Activated naive CD8-positive, alpha-beta T cell treated with anti-CD3 and anti-CD28 coated beads, Interleukin-2, amount 10 ng/mL, durations not matched to agents 7 days and 5 days (primary cell): ENCODE data around the gene FHIT. TPM values are rescaled to one million over a fixed set of nuclear protein-coding genes. Genes with fewer than 3 reads are reported as not detected.

Experiments used
- ATAC-seq: fragments of 150-1000 bp; cut with Tn5 transposase; one replicate; pipeline ENCODE4 v1.10.0; 2021; ENCODE audit warnings: low read depth, moderate library complexity
- POLR2A ChIA-PET: fragments of 350-600 bp; sonication (Branson Sonifier 250); formaldehyde crosslinking; loops from one replicate; lab custom pipeline; 2021; ENCODE audit warnings: antibody characterized with exemption; lab: Charles Lee
- DNase-seq: peaks from one replicate; pipeline ENCODE4 v3.0.0; 2021
- H3K27ac Mint-ChIP-seq: one replicate; pipeline ENCODE4 v1.8.0; 2022; ENCODE audit warnings: mild to moderate bottlenecking, mixed read lengths
- H3K27me3 Mint-ChIP-seq: one replicate; pipeline ENCODE4 v1.8.0; 2022; ENCODE audit warnings: mild to moderate bottlenecking, moderate library complexity, mixed read lengths
- H3K36me3 Mint-ChIP-seq: one replicate; pipeline ENCODE4 v1.8.0; 2021; ENCODE audit warnings: mild to moderate bottlenecking, mixed read lengths
- H3K4me1 Mint-ChIP-seq: one replicate; pipeline ENCODE4 v1.8.0; 2021; ENCODE audit warnings: mixed read lengths
- H3K4me3 Mint-ChIP-seq: one replicate; pipeline ENCODE4 v1.8.0; 2022; ENCODE audit warnings: mild to moderate bottlenecking, moderate library complexity, mixed read lengths
- H3K9me3 Mint-ChIP-seq: one replicate; pipeline ENCODE4 v1.8.0; 2021; ENCODE audit warnings: mixed read lengths
- total RNA-seq, 2 experiments: library from RNA; stranded (reverse); gene quantifications; one replicate each; pipeline ENCODE4 v1.2.3, GENCODE V29; 2021

Gene FHIT
- total RNA-seq, 2 experiments from 2014 or later, result 3.7 to 5.8 TPM

DNA sequence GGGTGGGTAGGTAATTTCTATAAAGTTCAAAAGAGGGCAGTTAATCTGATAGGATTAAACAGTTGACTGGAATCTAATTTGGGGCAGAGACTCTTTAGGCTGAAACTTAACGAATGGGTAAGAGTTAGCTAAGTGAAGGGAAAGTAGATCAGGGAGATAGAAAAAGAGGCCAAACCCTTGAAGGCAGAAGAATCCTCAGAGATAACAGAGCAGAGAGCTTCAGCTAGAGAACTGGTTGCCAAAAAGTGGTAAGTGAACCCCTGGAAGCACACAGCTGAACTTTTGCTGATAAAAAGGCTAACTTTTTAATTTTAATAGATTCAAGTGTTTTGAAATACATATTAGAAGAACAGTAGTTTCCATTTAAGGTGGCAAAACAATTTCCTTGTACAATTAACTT, 99.2 kb downstream of the FHIT start:
- Mint-ChIP-seq H3K27me3 (no peaks in the 10 kb centered on the region), H3K27ac (no peak overlapping the region), H3K4me1 (no peaks in the 10 kb centered on the region), H3K9me3 (peaks cover 1% of the 10 kb centered on the region), H3K36me3 (no peaks in the 10 kb centered on the region), H3K4me3 (no peak overlapping the region)
- POLR2A ChIA-PET, result no interaction called here
- no peak for DNase-seq
- no peak for ATAC-seq

DNA sequence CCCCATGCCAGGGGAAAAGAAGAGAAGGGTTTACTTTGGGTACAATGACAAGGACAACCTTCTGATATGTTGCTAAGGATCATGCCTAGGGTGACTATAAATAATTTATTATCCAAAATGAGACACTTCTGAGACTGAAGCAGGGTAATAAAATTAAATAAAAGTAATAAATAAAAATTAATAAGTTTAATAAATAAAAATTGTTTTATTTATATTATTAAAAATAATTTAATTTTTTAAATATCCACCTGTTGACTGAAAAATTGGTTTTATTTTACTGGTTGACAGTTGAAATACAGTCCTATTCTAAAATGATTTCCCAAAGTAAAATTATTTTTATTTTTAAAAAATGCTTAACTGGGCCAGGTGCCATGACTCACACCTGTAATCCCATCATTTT, 102.0 kb downstream of the FHIT start:
- Mint-ChIP-seq H3K27ac (no peak overlapping the region), H3K9me3 (peaks cover 1% of the 10 kb centered on the region), H3K27me3 (no peaks in the 10 kb centered on the region), H3K4me1 (no peaks in the 10 kb centered on the region), H3K36me3 (no peaks in the 10 kb centered on the region), H3K4me3 (no peak overlapping the region)
- DNase-seq, result no peak
- no peak for ATAC-seq
- POLR2A ChIA-PET, result no interaction called here

DNA sequence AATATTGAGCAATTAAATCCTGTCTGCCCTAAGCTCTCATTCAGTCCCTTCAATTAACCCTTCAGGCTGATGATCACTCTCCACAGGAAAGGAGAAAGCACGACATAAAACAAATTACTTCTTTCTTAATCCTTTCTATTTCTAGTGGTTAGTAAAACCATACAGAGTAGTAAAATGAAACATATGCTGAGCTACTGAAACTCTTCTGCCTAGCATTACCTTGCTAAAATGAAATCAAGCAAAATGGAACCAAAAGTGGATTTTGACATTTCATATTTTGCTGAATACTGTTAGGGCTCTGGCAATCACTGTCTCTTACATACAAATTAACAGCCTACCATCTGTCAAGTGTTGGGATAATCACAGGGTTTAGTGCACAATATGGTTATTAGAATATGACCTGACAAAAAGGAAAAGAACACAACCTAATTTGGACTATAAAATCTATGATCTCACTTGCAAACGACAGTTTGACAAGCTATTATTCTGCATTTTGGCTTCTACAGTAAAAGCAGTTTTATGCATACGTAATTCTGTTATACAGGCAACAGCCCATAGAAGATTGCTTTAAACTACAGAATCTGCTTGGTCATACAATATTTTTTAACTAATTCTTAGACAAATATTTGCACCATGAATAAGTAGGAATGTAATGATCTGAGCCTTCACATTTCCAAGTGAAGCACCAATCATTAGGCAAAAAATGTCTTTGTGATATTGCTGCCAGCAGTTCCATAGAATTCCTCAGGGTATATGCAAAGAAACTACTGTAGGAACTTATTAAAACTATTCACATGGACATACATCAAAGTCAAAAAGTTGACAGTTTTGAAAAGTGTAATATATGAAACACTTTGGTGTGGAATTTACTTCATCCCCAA, 105.0 kb downstream of the FHIT start:
- Mint-ChIP-seq H3K36me3 (no peaks in the 10 kb centered on the region), H3K4me3 (no peak overlapping the region), H3K27ac (no peak overlapping the region), H3K27me3 (no peaks in the 10 kb centered on the region), H3K9me3 (peaks cover 1% of the 10 kb centered on the region), H3K4me1 (no peaks in the 10 kb centered on the region)
- no peak for DNase-seq
- POLR2A ChIA-PET, result no interaction called here
- ATAC-seq, result no peak

GRCh38 chr3:61141697-61142096, 109.6 kb downstream of the FHIT start:
- no peak overlapping the region for H3K4me3 Mint-ChIP-seq
- no peaks in the 10 kb centered on the region for H3K9me3 Mint-ChIP-seq
- no peak for DNase-seq
- H3K27me3 Mint-ChIP-seq, result no peaks in the 10 kb centered on the region
- H3K4me1 Mint-ChIP-seq, result no peaks in the 10 kb centered on the region
- POLR2A ChIA-PET, result no interaction called here
- ATAC-seq, result no peak
- no peaks in the 10 kb centered on the region for H3K36me3 Mint-ChIP-seq
- no peak overlapping the region for H3K27ac Mint-ChIP-seq

DNA sequence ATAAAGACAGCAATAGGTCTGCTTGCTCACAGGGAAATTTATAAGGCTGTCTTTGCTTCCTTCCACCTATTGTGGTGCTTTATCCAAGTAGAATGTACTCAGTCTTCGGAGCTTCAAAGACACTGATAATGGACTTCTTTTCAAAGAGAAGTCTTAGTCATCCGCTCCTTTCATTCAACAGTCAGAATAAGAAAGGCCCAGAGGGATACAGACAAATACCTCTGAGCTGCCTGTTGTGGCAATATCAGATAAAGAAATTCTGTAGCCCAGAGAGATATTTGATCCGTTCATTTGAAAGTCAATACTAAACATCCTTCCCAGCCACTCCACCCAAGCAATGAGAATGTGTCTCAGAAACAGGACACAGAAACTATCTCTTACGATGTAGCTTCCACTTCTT, 110.0 kb downstream of the FHIT start:
- Mint-ChIP-seq H3K4me3 (no peak overlapping the region), H3K4me1 (no peaks in the 10 kb centered on the region), H3K36me3 (no peaks in the 10 kb centered on the region), H3K27me3 (no peaks in the 10 kb centered on the region), H3K9me3 (no peaks in the 10 kb centered on the region), H3K27ac (no peak overlapping the region)
- ATAC-seq (no peak), DNase-seq (no peak)
- POLR2A ChIA-PET, result no interaction called here

DNA sequence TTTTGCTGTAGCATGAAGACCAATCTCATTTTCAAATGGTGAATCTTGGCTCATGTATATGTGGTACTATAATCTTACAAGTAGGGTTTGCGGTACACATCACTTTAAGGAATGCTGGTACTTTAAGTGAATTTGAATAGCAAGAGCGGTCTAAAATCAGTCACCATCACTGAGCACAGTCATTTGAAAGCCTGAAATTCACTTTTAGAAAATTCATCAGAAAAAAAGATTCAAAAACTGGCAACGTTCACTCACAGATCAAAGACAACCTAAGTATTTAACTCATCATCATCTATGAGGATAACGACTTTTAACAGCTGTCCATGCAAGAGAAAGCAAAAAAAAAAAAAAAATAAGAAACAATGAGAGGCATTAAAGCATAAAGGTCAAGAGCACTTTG, 111.6 kb downstream of the FHIT start:
- DNase-seq (no peak), ATAC-seq (no peak)
- POLR2A ChIA-PET, result no interaction called here
- Mint-ChIP-seq H3K36me3 (no peaks in the 10 kb centered on the region), H3K9me3 (no peaks in the 10 kb centered on the region), H3K4me3 (no peak overlapping the region), H3K27me3 (no peaks in the 10 kb centered on the region), H3K27ac (no peak overlapping the region), H3K4me1 (no peaks in the 10 kb centered on the region)

- DNase-seq (no peak), ATAC-seq (no peak)
- no peak overlapping the region for H3K4me3 Mint-ChIP-seq
- H3K27ac Mint-ChIP-seq, result no peak overlapping the region
- no peaks in the 10 kb centered on the region for H3K27me3 Mint-ChIP-seq
- H3K9me3 Mint-ChIP-seq, result no peaks in the 10 kb centered on the region
- POLR2A ChIA-PET, result no interaction called here
- H3K36me3 Mint-ChIP-seq, result no peaks in the 10 kb centered on the region
- H3K4me1 Mint-ChIP-seq, result no peaks in the 10 kb centered on the region
Measured at GRCh38 chr3:61138401-61138800, 112.9 kb downstream of the FHIT start.

GRCh38 chr3:61136191-61136590, 115.1 kb downstream of the FHIT start:
- Mint-ChIP-seq H3K36me3 (no peaks in the 10 kb centered on the region), H3K27me3 (no peaks in the 10 kb centered on the region), H3K27ac (no peak overlapping the region), H3K4me1 (no peaks in the 10 kb centered on the region), H3K9me3 (no peaks in the 10 kb centered on the region), H3K4me3 (no peak overlapping the region)
- POLR2A ChIA-PET, result no interaction called here
- ATAC-seq (no peak), DNase-seq (no peak)

DNA sequence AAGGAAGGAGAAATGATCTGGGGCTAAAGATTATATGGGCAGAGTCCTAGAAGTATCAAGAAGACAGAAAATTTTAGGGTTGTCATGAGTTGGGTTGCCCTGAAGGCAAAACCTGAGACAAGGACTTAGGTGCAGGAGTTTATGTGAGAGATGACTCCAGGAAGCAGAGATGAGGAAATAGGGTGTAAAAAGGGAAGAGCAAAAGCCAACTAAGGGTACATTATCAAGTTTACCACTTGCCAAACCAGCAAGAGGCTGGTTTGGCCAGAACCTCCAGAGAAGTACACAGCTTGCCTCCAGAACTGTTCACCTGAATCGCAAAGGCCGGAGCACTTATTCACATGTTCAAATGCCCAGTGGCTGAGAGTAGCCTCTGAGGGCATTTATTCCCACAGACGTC, 116.7 kb downstream of the FHIT start:
- no peak for DNase-seq
- Mint-ChIP-seq H3K27me3 (no peaks in the 10 kb centered on the region), H3K9me3 (no peaks in the 10 kb centered on the region), H3K4me3 (no peak overlapping the region), H3K36me3 (no peaks in the 10 kb centered on the region), H3K27ac (no peak overlapping the region), H3K4me1 (no peaks in the 10 kb centered on the region)
- no peak for ATAC-seq
- POLR2A ChIA-PET, result no interaction called here

DNA sequence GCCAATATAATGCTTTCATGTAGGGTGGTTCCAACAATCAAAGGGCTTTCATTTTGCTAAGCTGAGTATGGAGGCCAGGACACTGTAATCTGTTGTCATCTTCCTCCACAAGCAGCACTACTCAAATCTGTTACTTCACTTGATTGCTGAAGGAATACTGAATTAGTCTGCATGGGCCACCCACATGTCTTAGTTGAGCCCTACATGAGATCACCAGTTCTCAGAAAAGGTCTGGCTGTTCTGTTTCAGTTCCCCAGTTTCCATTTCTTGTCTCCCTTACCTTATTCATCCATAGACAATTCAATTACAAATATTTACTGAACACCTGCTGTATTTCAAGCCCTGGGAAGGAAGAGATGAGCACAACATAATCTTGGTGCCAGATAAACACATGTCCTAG, 119.2 kb downstream of the FHIT start:
- Mint-ChIP-seq H3K4me1 (no peaks in the 10 kb centered on the region), H3K4me3 (no peak overlapping the region), H3K27ac (no peak overlapping the region), H3K36me3 (no peaks in the 10 kb centered on the region), H3K27me3 (no peaks in the 10 kb centered on the region), H3K9me3 (peaks cover 2% of the 10 kb centered on the region)
- no peak for DNase-seq
- ATAC-seq, result no peak
- POLR2A ChIA-PET, result no interaction called here

DNA sequence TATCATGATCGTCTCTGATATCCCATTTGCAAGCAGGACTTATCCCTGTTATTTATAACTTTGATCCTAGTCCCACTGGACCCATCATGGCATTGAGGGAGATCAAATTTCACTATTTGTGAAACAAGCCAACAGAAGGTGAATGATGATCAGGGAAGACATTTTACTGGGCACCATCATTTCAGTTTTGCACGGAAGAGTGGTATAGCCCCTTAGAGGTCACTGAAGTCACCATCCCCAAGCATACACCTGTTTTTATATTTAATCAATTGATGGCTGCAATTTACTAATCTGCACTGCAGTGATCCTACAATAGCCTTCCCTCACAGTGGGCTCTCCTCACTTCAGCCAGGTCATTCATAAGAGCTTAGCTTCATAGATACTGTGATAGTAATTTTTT, 132.4 kb downstream of the FHIT start:
- no peaks in the 10 kb centered on the region for H3K4me1 Mint-ChIP-seq
- H3K36me3 Mint-ChIP-seq, result peaks cover 2% of the 10 kb centered on the region
- POLR2A ChIA-PET, result no interaction called here
- DNase-seq (no peak), ATAC-seq (no peak)
- peaks cover 6% of the 10 kb centered on the region for H3K9me3 Mint-ChIP-seq
- no peak overlapping the region for H3K4me3 Mint-ChIP-seq
- H3K27ac Mint-ChIP-seq, result no peak overlapping the region
- no peaks in the 10 kb centered on the region for H3K27me3 Mint-ChIP-seq

GRCh38 chr3:61117045-61117898, 134.0 kb downstream of the FHIT start:
- POLR2A ChIA-PET, result no interaction called here
- no peak for DNase-seq
- Mint-ChIP-seq H3K36me3 (peaks cover 2% of the 10 kb centered on the region), H3K27me3 (no peaks in the 10 kb centered on the region), H3K4me3 (no peak overlapping the region), H3K27ac (no peak overlapping the region), H3K4me1 (no peaks in the 10 kb centered on the region), H3K9me3 (peaks cover 5% of the 10 kb centered on the region)
- ATAC-seq, result no peak

GRCh38 chr3:61114316-61114953, 136.8 kb downstream of the FHIT start:
- Mint-ChIP-seq H3K27me3 (no peaks in the 10 kb centered on the region), H3K4me3 (no peak overlapping the region), H3K36me3 (no peaks in the 10 kb centered on the region), H3K4me1 (peaks cover 2% of the 10 kb centered on the region), H3K9me3 (peaks cover 2% of the 10 kb centered on the region), H3K27ac (no peak overlapping the region)
- POLR2A ChIA-PET, result no interaction called here
- no peak for DNase-seq
- ATAC-seq, result no peak
